GM12875 (cell line): ENCODE data around the gene SOWAHC.
"Not testable (repeated sequence)": the region's sequence is repeated elsewhere in the genome, so short reads cannot be mapped to it uniquely, and the experiment has no call there.

Source experiments
- H3K4me3 ChIP-seq: one replicate; pipeline ENCODE4 v1.5.1; 2011; ENCODE audit warnings: low read depth, low read length, control low read depth
- TF ChIP-seq, protein P1 (sequence below): IDR thresholded peaks from 2 replicates; pipeline ENCODE4 v1.5.1; 2011; ENCODE audit warnings: low read depth, mild to moderate bottlenecking, control low read depth, inconsistent platforms, low read length, moderate library complexity, borderline replicate concordance; ENCODE audit not compliant: insufficient read depth

SOWAHC gene

DNA sequence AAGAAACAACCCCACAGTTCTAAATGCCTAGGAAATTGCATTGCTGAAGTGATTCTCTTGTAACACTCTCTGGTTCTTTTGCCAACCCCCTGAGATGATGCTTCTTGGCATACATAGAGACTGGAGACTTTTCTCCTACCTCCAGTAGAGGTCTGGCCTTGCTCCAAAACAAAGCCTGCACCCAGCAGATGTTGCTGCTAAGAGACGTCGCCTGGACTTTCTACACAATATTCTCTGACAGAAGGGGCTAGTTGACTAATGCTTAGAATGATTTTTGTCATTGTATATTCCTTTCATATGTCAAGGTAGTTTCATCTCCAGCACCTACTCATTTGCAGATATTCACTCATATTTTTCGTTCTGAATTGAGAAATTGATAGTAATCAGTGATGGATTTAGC lies 24.6 kb downstream of the SOWAHC start:
- H3K4me3 ChIP-seq = no peak overlapping the region
- TF ChIP-seq, protein P1, sequence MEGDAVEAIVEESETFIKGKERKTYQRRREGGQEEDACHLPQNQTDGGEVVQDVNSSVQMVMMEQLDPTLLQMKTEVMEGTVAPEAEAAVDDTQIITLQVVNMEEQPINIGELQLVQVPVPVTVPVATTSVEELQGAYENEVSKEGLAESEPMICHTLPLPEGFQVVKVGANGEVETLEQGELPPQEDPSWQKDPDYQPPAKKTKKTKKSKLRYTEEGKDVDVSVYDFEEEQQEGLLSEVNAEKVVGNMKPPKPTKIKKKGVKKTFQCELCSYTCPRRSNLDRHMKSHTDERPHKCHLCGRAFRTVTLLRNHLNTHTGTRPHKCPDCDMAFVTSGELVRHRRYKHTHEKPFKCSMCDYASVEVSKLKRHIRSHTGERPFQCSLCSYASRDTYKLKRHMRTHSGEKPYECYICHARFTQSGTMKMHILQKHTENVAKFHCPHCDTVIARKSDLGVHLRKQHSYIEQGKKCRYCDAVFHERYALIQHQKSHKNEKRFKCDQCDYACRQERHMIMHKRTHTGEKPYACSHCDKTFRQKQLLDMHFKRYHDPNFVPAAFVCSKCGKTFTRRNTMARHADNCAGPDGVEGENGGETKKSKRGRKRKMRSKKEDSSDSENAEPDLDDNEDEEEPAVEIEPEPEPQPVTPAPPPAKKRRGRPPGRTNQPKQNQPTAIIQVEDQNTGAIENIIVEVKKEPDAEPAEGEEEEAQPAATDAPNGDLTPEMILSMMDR = no peak

GRCh38 chr2:109640000-109640399 lies 25.8 kb downstream of the SOWAHC start:
- not testable (repeated sequence) for H3K4me3 ChIP-seq

DNA sequence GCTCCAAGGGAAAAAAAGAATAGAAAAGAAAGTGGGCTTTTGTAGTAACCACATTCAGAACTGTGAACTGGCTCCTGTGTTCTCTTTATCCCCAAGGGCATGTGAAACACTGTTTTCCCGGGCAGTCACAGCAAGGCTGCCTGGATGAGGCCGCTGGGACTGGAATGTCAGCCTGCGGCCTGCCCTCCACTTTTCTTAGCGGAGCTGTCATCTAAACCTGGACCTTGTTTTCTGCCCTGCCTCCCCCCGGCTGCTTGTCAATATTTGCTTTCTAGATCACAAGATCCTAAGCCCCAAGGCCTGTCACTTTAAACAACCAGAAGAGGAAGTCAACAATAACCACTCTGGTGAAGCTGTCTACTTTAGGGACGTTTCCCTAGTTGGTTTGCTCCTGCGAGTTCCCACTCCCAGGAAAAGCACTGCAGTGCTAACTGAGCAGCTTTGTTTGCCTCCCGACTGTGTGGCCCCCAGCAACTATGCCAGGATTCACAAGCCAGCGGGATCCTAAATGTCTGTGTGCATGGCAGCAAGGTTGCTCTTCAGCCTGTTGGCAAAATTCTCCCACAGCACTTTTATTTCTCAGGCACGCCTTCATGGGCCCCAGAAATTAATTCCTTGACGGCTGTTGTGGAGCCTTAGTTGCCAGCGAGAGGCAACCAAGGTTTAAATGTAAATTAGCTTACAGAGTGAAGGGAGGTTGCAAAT lies 30.6 kb downstream of the SOWAHC start:
- no peak overlapping the region for H3K4me3 ChIP-seq
- TF ChIP-seq, protein P1 = no peak

DNA sequence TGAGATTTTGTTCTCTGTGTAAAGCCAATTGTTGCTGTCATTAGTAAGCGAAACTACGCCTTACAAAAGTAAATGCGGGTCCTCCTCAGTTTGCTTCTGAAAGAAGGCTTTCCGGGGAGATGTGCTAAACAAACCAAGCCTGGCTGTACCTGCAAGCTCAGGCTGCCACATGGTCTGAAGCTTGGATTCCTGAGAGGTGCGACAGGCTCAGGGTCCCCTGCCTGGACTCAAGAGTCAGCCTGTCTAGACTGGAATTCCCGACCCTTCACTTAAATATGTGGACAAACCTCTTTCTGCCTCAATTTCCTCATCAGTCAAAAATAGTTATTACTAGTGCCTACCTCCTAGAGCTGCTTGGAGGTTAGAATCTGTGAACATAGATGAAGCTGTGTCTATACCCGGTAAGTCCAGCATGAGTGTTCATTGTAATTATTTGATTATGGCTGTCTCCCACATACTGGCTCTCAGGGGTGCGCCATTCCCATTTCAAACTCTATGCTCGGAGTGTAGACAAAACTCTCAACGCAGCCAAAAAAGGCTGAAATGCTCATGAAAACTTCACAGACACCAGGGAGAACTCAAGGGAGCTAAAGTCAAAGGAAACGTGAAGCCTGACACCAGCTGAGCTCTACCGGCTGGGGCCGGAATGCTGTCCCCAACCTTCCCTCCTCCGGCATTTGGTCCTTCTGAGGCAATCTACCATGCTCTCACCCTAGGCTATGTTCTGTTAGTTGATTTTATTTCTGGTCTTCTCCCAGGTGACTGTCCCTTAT lies 31.4 kb downstream of the SOWAHC start:
- TF ChIP-seq, protein P1 = no peak
- H3K4me3 ChIP-seq = no peak overlapping the region

- no peak overlapping the region for H3K4me3 ChIP-seq
- TF ChIP-seq, protein P1 = no peak
These were observed 32.8 kb downstream of the SOWAHC start for GRCh38 chr2:109646961-109647360.

GRCh38 chr2:109647636-109648035 lies 33.5 kb downstream of the SOWAHC start:
- TF ChIP-seq, protein P1 = no peak
- H3K4me3 ChIP-seq = no peak overlapping the region

GRCh38 chr2:109648041-109648527 lies 33.9 kb downstream of the SOWAHC start:
- no peak overlapping the region for H3K4me3 ChIP-seq
- TF ChIP-seq, protein P1 = no peak
